Neutrophil (primary cell): ENCODE data around the gene MICAL3.

Source experiments
- H3K27ac ChIP-seq: fragments of 200-600 bp; sonication (generic); 2 replicates; pipeline ENCODE4 v1.5.1; 2016; ENCODE audit warnings: mild to moderate bottlenecking, moderate library complexity
- H3K27me3 ChIP-seq: fragments of 200-600 bp; sonication (generic); 2 replicates; pipeline ENCODE4 v1.6.0; 2016; ENCODE audit warnings: mild to moderate bottlenecking
- H3K36me3 ChIP-seq: fragments of 200-600 bp; sonication (generic); 2 replicates; pipeline ENCODE4 v1.5.1; 2017
- H3K4me1 ChIP-seq, 2 experiments: fragments of 200-600 bp in 1 of 2; sonication (generic) in 1 of 2; 1 replicate in 1 of 2; 2 replicates in 1 of 2; pipeline versions ENCODE4 v1.5.1 to v1.6.1; 2013 to 2016; ENCODE audit warnings: low read depth in 1 of 2, low read length in 1 of 2, mild to moderate bottlenecking in 1 of 2, moderate library complexity in 1 of 2; ENCODE audit not compliant: control insufficient read depth in 1 of 2, insufficient read depth in 1 of 2
- H3K4me3 ChIP-seq, 2 experiments: fragments of 200-600 bp in 1 of 2; sonication (generic) in 1 of 2; 1 replicate in 1 of 2; 2 replicates in 1 of 2; pipeline ENCODE4 v1.5.1; 2013 to 2016; ENCODE audit warnings: low read depth in 1 of 2, low read length in 1 of 2, mild to moderate bottlenecking in 1 of 2, moderate library complexity in 1 of 2
- H3K9me3 ChIP-seq: fragments of 200-600 bp; sonication (generic); 2 replicates; pipeline ENCODE4 v1.5.1; 2016
- TF ChIP-seq, protein P1 (sequence below): fragments of 200-600 bp; sonication (generic); IDR thresholded peaks from 2 replicates; pipeline ENCODE4 v1.5.1; 2016; ENCODE audit warnings: antibody characterized with exemption

MICAL3 gene

GRCh38 chr22:17954200-17954859 lies 70.0 kb downstream of the MICAL3 start:
- Histone ChIP-seq H3K27ac (no peak overlapping the region), H3K4me1 (peaks cover 0 to 7% of the 10 kb centered on the region in 2 experiments), H3K4me3 (no peak overlapping the region), H3K27me3 (no peaks in the 10 kb centered on the region), H3K36me3 (no peaks in the 10 kb centered on the region), H3K9me3 (no peaks in the 10 kb centered on the region)
- TF ChIP-seq, protein P1, sequence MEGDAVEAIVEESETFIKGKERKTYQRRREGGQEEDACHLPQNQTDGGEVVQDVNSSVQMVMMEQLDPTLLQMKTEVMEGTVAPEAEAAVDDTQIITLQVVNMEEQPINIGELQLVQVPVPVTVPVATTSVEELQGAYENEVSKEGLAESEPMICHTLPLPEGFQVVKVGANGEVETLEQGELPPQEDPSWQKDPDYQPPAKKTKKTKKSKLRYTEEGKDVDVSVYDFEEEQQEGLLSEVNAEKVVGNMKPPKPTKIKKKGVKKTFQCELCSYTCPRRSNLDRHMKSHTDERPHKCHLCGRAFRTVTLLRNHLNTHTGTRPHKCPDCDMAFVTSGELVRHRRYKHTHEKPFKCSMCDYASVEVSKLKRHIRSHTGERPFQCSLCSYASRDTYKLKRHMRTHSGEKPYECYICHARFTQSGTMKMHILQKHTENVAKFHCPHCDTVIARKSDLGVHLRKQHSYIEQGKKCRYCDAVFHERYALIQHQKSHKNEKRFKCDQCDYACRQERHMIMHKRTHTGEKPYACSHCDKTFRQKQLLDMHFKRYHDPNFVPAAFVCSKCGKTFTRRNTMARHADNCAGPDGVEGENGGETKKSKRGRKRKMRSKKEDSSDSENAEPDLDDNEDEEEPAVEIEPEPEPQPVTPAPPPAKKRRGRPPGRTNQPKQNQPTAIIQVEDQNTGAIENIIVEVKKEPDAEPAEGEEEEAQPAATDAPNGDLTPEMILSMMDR, result no peak

- H3K27me3 ChIP-seq, result no peaks in the 10 kb centered on the region
- TF ChIP-seq, protein P1, result no peak
- H3K36me3 ChIP-seq, result no peaks in the 10 kb centered on the region
- no peak overlapping the region for H3K27ac ChIP-seq
- no peaks in the 10 kb centered on the region for H3K9me3 ChIP-seq
- H3K4me1 ChIP-seq, result peaks cover 0 to 7% of the 10 kb centered on the region in 2 experiments
- no peak overlapping the region for H3K4me3 ChIP-seq
Observed at GRCh38 chr22:17953147-17953546, 71.2 kb downstream of the MICAL3 start.

DNA sequence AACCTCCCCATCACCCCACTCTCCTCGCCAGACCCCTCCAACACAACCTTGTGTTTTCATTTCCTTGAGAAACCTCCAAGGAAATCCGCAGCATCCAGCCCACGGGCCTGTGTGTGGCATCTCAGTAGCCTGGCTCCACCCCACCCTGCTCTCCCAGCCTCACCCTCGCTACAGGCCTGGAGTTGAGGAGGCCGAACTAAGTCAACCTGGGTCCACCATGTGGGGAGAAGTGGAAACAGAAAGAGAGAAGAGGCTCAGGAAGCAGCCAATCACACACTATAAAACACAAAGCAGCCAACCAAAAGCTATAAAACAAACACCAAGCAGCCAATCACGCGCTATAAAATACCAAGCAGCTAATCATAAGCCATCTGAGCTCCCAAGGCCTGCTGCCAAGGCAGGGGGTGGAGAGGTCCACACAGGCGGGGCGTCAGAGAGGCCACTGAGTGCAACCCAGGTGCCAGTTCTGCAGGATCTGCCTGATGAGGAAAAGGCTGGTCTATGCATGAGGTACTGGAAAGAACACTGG lies 72.0 kb downstream of the MICAL3 start:
- no peaks in the 10 kb centered on the region for H3K27me3 ChIP-seq
- no peak overlapping the region for H3K4me3 ChIP-seq
- peaks cover 0 to 7% of the 10 kb centered on the region in 2 experiments for H3K4me1 ChIP-seq
- no peaks in the 10 kb centered on the region for H3K36me3 ChIP-seq
- H3K9me3 ChIP-seq, result no peaks in the 10 kb centered on the region
- TF ChIP-seq, protein P1, result no peak
- no peak overlapping the region for H3K27ac ChIP-seq

DNA sequence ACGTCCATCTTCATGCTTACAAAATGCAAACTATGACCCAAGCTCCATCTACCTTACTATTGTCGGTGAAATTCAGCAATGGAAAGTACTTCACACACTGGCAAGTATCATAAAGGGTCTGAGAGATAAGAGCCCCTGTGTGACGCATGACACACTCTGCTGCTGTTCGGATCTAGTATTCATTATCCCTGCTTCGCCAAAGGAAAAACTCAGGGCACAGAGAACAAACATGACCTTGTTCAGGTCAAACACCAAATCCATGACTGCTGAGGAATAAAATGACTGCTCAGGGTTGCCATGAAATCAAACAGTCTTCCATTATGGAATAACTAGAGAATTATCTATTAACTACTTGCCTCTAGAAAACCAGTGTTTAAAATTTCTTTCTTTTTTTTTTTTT lies 73.0 kb downstream of the MICAL3 start:
- H3K27ac ChIP-seq, result no peak overlapping the region

DNA sequence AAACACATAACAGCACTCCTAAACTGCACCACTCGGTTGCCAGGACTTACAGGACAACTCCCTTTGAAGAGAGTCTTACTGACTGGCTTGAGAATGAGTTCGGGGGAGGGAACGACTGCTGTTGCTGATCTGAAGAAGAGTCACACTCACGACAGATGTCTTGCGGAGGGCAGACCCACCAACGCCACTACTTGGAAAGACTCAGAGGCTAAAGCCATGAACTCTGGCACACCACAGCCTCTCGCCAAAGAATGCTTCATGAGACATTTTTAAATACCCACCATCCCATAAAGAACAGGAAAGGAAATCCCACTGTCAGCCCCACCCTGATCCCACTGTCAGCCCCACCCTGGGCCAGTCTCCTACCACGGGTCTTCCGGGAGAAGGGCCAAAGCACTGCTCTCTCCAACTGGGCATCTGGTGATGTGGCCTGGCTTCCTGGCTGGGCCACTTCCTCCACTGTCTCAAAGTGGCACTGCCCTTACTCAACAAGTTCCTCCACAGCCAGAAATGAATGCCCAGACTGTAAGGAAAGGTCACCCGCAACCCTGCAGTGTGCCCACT lies 73.6 kb downstream of the MICAL3 start:
- Histone ChIP-seq H3K27me3 (no peaks in the 10 kb centered on the region), H3K4me1 (no peaks in the 10 kb centered on the region), H3K27ac (no peak overlapping the region), H3K36me3 (no peaks in the 10 kb centered on the region), H3K9me3 (no peaks in the 10 kb centered on the region), H3K4me3 (no peak overlapping the region)
- TF ChIP-seq, protein P1, result no peak

More for the DNA sequence above, 73.0 kb downstream of the MICAL3 start:
- H3K4me3 ChIP-seq, result no peak overlapping the region
- H3K4me1 ChIP-seq, result peaks cover 0 to 2% of the 10 kb centered on the region in 2 experiments
- no peaks in the 10 kb centered on the region for H3K36me3 ChIP-seq
- TF ChIP-seq, protein P1, result no peak
- H3K9me3 ChIP-seq, result no peaks in the 10 kb centered on the region
- no peaks in the 10 kb centered on the region for H3K27me3 ChIP-seq
